ENCODE data around the gene USP7. TPM values are rescaled to one million over a fixed set of nuclear protein-coding genes. Genes with fewer than 3 reads are reported as not detected.

The USP7 gene
- total and polyA plus RNA-seq, 10 of the 15 experiments (the other 5 are each of a cell fraction or from before 2014, with no cell fraction given), result 16.2 to 133 (median 60.5) TPM

GRCh38 chr16:8890549-8890921, 73.2 kb downstream of the USP7 start (continued):
- TF ChIP-seq WRNIP1 (IDR thresholded peaks at IDR 0.05; ENCODE audit: borderline replicate concordance, low read depth, low read length) (no peak), E2F4 (IDR thresholded peaks at IDR 0.05; ENCODE audit: low read depth, low read length) (no peak)

GRCh38 chr16:8889893-8890548, 73.7 kb downstream of the USP7 start:
- Histone ChIP-seq H3K4me1 (ENCODE audit: control insufficient read depth, insufficient read depth, low read length) (peaks cover 49% of the 10 kb centered on the region), H3K27me3 (replicated peaks in 1 of 2; ENCODE audit: control insufficient read depth in 2 of 2, insufficient read depth in 2 of 2, low read length in 1 of 2) (no peaks in the 10 kb centered on the region), H2AFZ (ENCODE audit: control insufficient read depth, low read depth, low read length) (no peak overlapping the region), H4K20me1 (ENCODE audit: control insufficient read depth, insufficient read depth) (no peaks in the 10 kb centered on the region), H3K36me3 (ENCODE audit: control insufficient read depth in 2 of 2, insufficient read depth in 2 of 2, low read length in 1 of 2) (peaks cover 26 to 34% of the 10 kb centered on the region in 2 experiments), H3K4me3 (no peak overlapping the region), H3K9me3 (replicated peaks; ENCODE audit: control insufficient read depth, insufficient read depth, low read length) (peaks cover 3% of the 10 kb centered on the region; the same call in 2 of the 3 replicates), H3K9ac (ENCODE audit: control insufficient read depth, insufficient read depth, low read length) (peak overlapping the region; percentile 21; the same call in 1 of the 2 replicates), H3K79me2 (ENCODE audit: control insufficient read depth, insufficient read depth, low read length) (peaks cover 10% of the 10 kb centered on the region), H3K4me2 (ENCODE audit: control insufficient read depth, insufficient read depth) (peak overlapping the region; percentile 28; the same call in 1 of the 2 replicates), H3K27ac (ENCODE audit: control insufficient read depth, insufficient read depth) (peak overlapping the region; percentile 95)
- RAD21 ChIA-PET (ENCODE audit: unreplicated experiment), result interaction anchor here (0.7 to 4.4 kb wide), 11 partner anchors 10 to 245 kb away, joined by 3 to 30 read pairs (median 14); partner anchors contain the start of gene CARHSP1
- intact Hi-C loops (cut with micrococcal nuclease; ENCODE audit: unreplicated experiment), result loop anchor here (2.0 to 5.0 kb wide), 2 partner anchors 73 to 93 kb away; partner anchors contain the start of genes PMM2, TMEM186 and USP7
- SMC1A ChIA-PET (ENCODE audit: uncharacterized antibody, unreplicated experiment), result interaction anchor here (0.9 to 3.9 kb wide), 10 partner anchors 9 to 265 kb away, joined by 3 to 28 read pairs (median 10); no protein-coding TSS in a partner anchor
- FAIRE-seq (no peak), DNase-seq (ENCODE audit: low read depth, low spot score) (no peak), ATAC-seq (no peak)
- in situ Hi-C loops (cut with MboI), result no loop called here
- no peak for TF ChIP-seq CTCF (IDR thresholded peaks at IDR 0.05 in 2 of 3, conservative IDR thresholded peaks at IDR 0.05 in 1 of 3; ENCODE audit: control insufficient read depth in 2 of 3, extremely low read depth in 1 of 3, insufficient read depth in 1 of 3, low read depth in 3 of 3, low read length in 3 of 3)
- 0 out of 2 replicates have a peak, but pooled peaks have one; percentile 23 for TF ChIP-seq ATF2 (IDR thresholded peaks at IDR 0.05; ENCODE audit: low read length)
- 91% methylated on average over 14 of the region's 14 CpGs for WGBS (ENCODE audit: insufficient coverage, insufficient replicate concordance, low lambda C conversion rate, missing lambda C conversion rate)
- POLR2A ChIA-PET, result no interaction called here
- no TSS peak for BruUV-seq (replicated peaks)
- CTCF ChIA-PET, result interaction anchor here (1.0 to 4.4 kb wide), 10 partner anchors 10 to 249 kb away, joined by 3 to 43 read pairs (median 13); no protein-coding TSS in a partner anchor

All from GM12878 (cell line).